ENCODE results near the gene COG2. TPM values are rescaled to one million over a fixed set of nuclear protein-coding genes. Genes with fewer than 3 reads are reported as not detected.

Gene COG2
- total and polyA plus RNA-seq, 2 of the 8 experiments (the other 6 are each of a cell fraction or from before 2014, with no cell fraction given) = 10.3 to 36.7 TPM

DNA sequence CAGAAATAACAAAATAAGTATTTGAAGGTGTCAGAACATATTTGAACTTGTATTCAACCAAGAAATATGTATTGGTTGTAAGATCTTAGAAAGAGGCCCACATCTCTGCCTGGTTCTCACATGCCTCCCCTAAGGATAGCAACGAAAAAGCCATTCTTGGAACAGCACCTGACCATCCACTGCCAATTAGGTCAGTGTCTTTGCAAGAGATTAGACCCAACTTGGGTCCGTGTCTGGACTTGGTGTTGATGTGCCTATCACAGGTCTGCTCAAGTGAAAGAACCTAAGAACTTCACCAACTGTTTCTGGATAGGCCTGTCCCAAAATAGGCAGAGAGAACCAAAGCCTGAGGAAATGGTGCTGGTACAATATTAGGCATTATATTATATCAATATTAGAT, 46.0 kb upstream of the COG2 start:
- no peaks in the 10 kb centered on the region for H3K23me2 ChIP-seq (ENCODE audit: low read depth, low read length)
- no peaks in the 10 kb centered on the region for H4K20me1 ChIP-seq (replicated peaks in 1 of 2; ENCODE audit: control insufficient read depth in 1 of 2, insufficient read depth in 2 of 2, low read length in 2 of 2)
- CTCF ChIA-PET (ENCODE audit: partially characterized antibody) = interaction anchor here (1.6 kb wide), 1 partner anchor 202 kb away, joined by 3 read pairs; no protein-coding TSS in a partner anchor
- no peak overlapping the region for H3K4ac ChIP-seq (replicated peaks; ENCODE audit: insufficient read length, low read depth, low read length)
- H3K9me3 ChIP-seq (ENCODE audit: insufficient read depth in 2 of 2, low read depth in 1 of 2, low read length in 1 of 2) = peaks cover 8 to 19% of the 10 kb centered on the region in 2 experiments; a peak in 3 of 4 replicates
- no peak overlapping the region for H2BK20ac ChIP-seq (ENCODE audit: low read length)
- H3K9ac ChIP-seq (replicated peaks in 1 of 4; ENCODE audit: extremely low read depth in 1 of 4, low read depth in 3 of 4, low read length in 3 of 4) = no peak overlapping the region
- H4K8ac ChIP-seq (ENCODE audit: extremely low read depth, insufficient read depth, low read length) = no peak overlapping the region
- DNase-seq (ENCODE audit: low read depth in 1 of 2, low spot score in 2 of 2) (no peak), FAIRE-seq (no peak)
- no peak overlapping the region for H2AK5ac ChIP-seq (ENCODE audit: low read depth, low read length)
- no peak overlapping the region for H3K4me3 ChIP-seq (ENCODE audit: extremely low read depth in 1 of 4, insufficient read depth in 2 of 4, low read depth in 3 of 4, low read length in 4 of 4)
- H2AFZ ChIP-seq (ENCODE audit: low read length) = no peak overlapping the region
- WGBS, 2 experiments (ENCODE audit: extremely low coverage in 1 of 2, insufficient coverage in 1 of 2, insufficient read length in 1 of 2, insufficient replicate concordance in 2 of 2, low coverage in 1 of 2, low lambda C conversion rate in 2 of 2, missing lambda C conversion rate in 1 of 2) = 83% methylated on average over 2 of the region's 2 CpGs; no CpG with 5 or more reads in 1 of the 2 experiments
- H3K27ac ChIP-seq (ENCODE audit: low read depth, low read length) = no peak overlapping the region
- H3K79me2 ChIP-seq (ENCODE audit: control insufficient read depth in 1 of 2, insufficient read depth in 2 of 2, low read length in 2 of 2) = no peaks in the 10 kb centered on the region
- peaks cover 0 to 9% (median 0%) of the 10 kb centered on the region in 4 experiments; a peak in 1 of 8 replicates for H3K36me3 ChIP-seq (ENCODE audit: control insufficient read depth in 2 of 4, insufficient read depth in 4 of 4, low read length in 3 of 4)
- no peaks in the 10 kb centered on the region; a peak in 1 of 7 replicates for H3K27me3 ChIP-seq (replicated peaks in 1 of 4; ENCODE audit: control insufficient read depth in 3 of 4, extremely low read depth in 1 of 4, insufficient read depth in 3 of 4, low read length in 3 of 4)
- no peak overlapping the region for H4K91ac ChIP-seq (replicated peaks; ENCODE audit: insufficient read length, low read length)
- no peak overlapping the region for H2BK12ac ChIP-seq (ENCODE audit: low read depth, low read length)
- no peak overlapping the region for H4K5ac ChIP-seq (ENCODE audit: insufficient read length, low read depth, low read length)
- no peak overlapping the region for H3K23ac ChIP-seq (ENCODE audit: insufficient read length)
- H3K14ac ChIP-seq (ENCODE audit: insufficient read length) = no peak overlapping the region
- no peak overlapping the region for H2BK5ac ChIP-seq (ENCODE audit: low read depth, low read length)
- no peak overlapping the region for H2BK15ac ChIP-seq (ENCODE audit: low read length)
- no peaks in the 10 kb centered on the region for H3K79me1 ChIP-seq (ENCODE audit: low read depth, low read length)
- no peak overlapping the region for H3K4me2 ChIP-seq (ENCODE audit: insufficient read depth in 1 of 2, low read depth in 2 of 2, low read length in 2 of 2)
- POLR2A ChIA-PET (ENCODE audit: partially characterized antibody) = no interaction called here
- H3K18ac ChIP-seq (ENCODE audit: extremely low read depth, low read length) = no peak overlapping the region
- H3K56ac ChIP-seq (replicated peaks; ENCODE audit: insufficient read length, low read depth, low read length) = no peak overlapping the region
- H3K4me1 ChIP-seq (replicated peaks in 1 of 4; ENCODE audit: control insufficient read depth in 3 of 4, insufficient read depth in 4 of 4, low read length in 3 of 4) = no peaks in the 10 kb centered on the region; a peak in 3 of 7 replicates
- H2BK120ac ChIP-seq (replicated peaks; ENCODE audit: low read depth, low read length) = no peak overlapping the region
- no peak for TF ChIP-seq JUN (IDR thresholded peaks at IDR 0.05; ENCODE audit: low read depth, low read length)

All from H1 (cell line).